HG02870 (cell line): ENCODE measurements around the gene RAD51B.

Experiments
- ATAC-seq: cut with Tn5 transposase; IDR thresholded peaks from one replicate; pipeline ENCODE4 v1.9.1; 2021; ENCODE audit warnings: mild to moderate bottlenecking, moderate library complexity; ENCODE audit not compliant: unreplicated experiment

Gene RAD51B

DNA sequence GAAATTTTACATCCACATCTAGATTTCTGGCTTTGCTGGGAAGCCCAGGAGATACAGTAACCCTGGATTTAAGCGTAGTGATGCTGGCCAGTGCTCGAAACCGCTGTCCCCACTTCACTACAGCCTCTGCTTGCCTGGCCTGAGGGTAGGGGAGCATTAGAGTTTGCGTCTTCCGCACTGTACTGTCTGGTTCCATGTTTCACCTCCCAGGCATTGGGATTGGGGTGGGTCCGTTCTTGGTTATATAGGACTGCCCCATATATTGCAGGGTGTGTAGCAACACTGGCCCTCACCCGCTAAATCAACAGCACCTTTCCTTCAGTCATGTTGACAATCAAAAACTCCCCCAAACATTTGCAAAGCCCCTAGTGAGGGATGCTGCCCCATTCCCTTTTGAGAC, 732.5 kb downstream of the RAD51B start:
- no peak for ATAC-seq

- ATAC-seq: no peak
Observed at GRCh38 chr14:68552602-68553001, 733.0 kb downstream of the RAD51B start.

DNA sequence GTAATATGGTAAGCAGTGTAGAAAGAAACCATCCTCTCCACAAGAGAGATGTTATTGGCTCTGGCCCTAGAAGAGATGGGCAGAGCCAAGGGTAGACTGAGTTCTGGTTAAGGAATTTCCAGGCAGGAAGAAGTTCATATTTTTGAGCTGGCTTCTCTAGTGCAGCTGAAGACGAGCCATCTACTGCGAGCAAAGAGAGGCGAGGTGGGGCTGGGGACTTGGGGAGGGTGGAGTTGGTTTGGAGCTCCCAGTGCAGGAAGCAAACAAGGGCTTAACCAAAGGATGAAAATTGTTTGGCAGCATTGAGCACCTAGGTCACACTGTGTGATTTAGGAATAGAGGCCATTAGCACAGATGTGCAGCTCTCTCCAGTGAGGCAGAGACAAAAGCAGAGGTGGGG, 733.7 kb downstream of the RAD51B start:
- no peak for ATAC-seq

DNA sequence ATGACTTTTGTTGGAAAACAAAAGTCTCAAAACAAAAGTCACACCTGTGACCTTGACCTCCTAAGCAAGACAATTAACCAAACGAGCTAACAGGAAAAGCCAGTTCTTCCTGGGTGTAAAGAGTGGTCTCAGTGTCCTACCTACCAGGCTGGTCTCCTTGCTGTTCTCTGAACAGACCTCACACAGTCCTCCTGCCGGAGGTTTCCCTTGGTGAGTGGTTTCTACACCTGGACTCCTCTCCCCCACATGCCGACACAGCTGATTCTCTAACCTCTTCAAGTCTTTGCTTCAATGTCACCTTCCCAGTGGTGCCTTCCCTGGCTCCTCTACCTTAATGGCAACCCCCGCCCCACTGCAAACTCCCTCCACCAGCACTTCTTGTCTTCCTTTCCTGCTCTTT, 734.7 kb downstream of the RAD51B start:
- no peak for ATAC-seq

DNA sequence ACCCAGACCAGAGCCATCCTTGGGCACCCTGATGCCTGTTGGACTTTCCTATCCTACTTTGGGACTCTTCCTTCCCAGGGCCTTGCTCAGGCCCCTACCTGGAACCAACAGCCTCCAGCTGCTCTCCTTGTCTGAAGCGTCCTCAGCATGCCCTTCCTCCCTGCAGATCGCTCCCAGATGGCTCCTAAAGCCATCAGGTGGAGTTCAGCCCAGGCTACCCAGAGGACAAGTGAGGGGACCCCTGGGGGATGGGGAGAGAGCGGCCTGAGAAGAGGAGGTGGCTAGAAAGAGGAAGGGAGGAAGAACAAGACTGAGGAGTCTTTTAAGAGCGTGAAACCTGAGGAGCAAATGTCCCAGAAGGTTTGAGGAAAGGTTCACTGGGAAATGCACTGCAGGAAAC, 736.7 kb downstream of the RAD51B start:
- ATAC-seq: no peak

- ATAC-seq: no peak
Observed at GRCh38 chr14:68557648-68558047, 738.1 kb downstream of the RAD51B start.

GRCh38 chr14:68558096-68558495, 738.5 kb downstream of the RAD51B start:
- no peak for ATAC-seq

DNA sequence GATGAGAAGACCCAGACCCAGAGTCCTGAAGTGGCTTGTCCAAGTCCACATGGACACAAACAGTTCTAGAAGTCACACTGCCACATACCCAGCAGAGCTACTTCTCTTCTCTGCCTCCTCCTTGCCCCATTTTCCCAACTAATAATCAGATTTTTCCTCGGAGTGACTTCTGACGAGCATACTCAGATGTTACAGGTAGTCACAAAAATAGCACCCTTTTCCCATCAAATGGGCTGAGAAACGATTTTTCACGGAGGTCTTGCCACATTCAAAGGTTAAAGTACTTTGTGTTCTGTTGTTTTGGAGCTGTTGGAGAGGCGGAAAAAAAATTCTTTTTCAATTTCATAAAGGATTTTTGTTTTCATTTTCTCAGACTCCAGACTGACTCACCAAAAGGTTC, 740.4 kb downstream of the RAD51B start:
- ATAC-seq: no peak

DNA sequence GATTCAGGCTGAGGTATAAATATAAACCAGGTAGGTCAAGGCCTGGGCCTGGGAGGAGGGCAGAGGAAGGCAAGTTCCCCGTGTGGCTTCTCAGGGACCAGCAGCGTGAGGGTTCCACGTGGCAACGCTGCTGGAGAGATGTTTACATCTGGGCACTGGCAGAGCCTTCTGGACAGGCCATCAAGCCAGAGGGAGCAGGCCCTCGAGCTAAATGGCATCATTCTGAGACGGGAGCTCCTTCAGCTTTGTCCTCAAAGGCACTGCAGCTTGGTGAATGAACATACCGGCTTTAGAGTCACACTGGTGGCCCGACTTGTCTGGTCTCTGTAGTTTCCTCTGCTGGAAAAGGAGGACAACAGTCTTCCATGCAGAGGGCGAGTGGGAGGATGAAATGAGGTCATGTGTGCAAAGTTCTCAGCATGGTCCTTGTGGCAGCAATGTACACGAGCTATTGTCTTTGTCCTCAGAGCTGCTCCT, 742.0 kb downstream of the RAD51B start:
- no peak for ATAC-seq

GRCh38 chr14:68562911-68563250, 743.3 kb downstream of the RAD51B start:
- no peak for ATAC-seq

DNA sequence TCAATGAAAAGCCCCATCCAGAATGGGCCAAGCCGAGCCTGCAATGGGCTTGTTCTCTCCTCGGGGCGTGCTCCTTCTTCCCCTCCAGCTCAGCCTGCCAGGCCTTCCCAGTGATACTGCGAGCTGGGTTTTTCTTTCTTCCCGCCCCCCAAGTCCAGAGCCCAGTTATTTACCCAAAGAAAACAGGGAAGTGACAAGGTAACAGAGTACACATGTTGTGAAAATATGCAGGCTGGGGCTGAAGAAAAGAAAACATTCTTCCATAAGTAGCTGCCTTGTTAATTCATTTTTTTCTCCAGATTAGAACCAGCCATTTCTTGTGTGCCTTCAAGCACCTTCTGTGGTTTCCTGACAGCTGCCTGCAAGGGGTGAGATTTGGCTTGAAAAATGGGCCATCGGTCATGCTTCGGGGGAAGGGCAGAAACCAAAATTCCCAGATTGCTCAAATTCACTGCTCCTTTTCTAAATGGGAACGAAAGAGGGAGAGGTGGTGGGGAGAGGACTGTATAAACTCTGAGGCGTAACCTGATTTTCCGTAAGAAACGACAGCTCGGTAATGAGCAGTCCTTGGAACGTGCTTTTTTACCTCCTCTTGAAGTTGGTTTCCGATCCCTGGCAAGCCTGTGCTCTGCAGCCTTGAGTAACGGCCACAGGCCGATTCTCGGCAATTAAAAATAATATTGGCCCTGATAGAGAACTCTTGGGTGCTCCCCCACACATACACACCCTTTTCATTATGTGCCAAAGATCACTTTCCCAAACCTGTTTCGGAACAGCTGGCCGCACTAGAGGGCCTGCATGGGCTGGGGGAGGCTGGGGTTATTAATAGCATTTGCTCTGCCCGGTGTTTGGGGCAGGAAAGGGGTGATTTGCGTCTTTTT, 743.9 kb downstream of the RAD51B start:
- ATAC-seq: no peak

DNA sequence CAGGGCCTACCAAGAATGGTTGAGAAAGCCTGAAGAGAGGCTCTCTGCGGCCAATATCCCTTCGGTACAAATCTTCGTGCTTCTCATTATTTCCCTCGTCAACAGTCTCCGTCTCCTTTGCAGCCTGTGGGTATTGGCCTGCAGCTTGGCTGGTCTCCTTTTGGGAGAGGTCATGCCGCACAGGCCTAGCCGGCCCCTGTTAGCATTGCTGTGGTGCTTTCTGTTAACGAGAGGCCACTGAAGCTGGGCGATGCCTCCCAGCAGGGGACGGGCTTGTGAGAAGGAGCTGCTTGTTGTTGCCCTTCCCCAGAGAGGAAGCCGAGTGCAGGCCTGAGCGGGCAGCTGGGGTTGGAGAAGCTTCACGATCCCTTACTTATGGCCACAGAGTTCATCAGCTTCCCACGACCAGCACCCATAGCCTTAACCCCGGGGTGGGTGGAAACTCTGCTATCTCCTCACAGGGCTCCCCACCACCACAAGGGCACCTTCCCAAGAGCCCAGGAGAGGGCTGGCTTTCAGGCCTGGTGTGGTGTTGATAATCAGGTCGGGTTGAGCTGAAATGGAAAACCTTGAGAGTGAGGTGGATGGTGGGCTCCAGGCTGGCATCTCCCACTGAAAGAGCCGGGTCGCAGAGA, 744.7 kb downstream of the RAD51B start:
- no peak for ATAC-seq

- no peak for ATAC-seq
Observed at GRCh38 chr14:68564826-68565759, 745.5 kb downstream of the RAD51B start.

- ATAC-seq: no peak
Observed at GRCh38 chr14:68566075-68566474, 746.5 kb downstream of the RAD51B start.

DNA sequence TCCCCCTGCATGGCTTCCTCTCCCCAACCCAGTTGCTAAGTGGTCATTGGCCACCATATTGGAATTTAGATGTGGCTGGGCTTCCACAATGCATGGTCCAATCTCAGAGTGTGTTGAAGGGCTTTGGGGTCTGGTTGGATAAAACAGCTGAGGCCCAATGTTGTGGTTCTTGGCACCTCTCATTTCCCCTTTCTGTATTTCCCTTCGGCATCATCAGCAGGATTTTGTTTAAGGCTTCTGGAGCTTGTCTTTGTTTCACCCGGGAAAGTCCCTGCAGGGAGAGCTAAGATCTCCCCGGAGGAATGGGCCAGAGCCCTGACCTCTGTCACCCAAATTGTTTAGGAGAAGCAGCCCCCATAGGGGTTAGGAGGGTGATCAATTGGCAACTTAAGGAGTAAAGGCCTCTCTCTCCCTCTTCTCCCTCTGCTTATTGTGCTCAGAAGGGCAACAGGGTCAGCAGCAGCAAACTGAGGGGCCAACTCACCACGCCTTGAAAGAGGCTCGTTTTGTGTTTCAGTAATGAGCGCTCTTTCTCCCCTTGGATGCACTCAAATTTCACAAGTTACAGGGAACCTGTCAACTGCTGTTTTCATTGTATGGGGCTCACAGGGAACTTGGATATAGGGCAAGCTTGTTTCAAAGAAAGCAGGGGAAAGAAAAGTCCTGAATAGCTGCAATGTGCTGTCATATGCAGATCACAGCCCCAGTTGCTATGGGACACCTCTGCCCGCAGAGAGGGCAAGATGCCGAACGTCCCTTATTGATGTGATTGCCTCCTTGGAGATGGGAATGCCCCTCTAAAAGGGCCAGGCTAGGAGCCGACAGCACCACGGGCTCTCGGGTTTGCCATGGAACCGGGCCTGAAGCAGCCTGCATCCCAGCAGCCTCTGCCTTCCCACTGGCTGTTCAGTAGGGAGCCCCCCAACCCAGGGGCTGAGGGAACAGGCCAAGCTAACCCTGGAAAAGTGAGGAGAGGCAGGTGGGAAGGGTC, 749.6 kb downstream of the RAD51B start:
- no peak for ATAC-seq

- ATAC-seq: no peak
Observed at GRCh38 chr14:68569970-68570409, 750.4 kb downstream of the RAD51B start.

GRCh38 chr14:68571114-68571591, 751.6 kb downstream of the RAD51B start:
- no peak for ATAC-seq

GRCh38 chr14:68571928-68572525, 752.4 kb downstream of the RAD51B start:
- no peak for ATAC-seq

DNA sequence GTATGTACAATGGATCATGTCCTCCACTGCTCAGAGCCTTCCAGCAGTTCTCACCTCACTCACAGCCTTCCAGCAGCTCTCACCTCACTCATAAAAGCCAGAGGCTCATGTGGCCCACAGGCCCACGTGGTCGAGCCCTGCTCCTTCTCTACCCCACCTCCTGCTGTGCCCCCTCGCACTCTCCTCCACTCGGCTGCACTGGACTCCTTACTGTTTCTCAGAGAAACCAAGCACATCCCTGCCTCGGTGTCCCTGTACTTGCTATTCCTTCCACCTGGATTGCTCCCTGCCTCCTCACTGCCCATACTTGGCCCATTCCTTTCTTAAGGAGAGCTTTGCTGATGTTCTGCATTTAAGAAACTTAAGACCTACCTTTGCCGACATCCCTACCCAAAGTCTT, 753.5 kb downstream of the RAD51B start:
- no peak for ATAC-seq
